Dendritic cell treated with granulocyte-macrophage colony-stimulating factor and Interleukin-4, amounts not matched to agents 40 ng/mL and 50 ng/mL, for 4 days (primary cell): ENCODE measurements around the gene DOHH.

Experiments
- H3K27ac Mint-ChIP-seq: one replicate; pipeline ENCODE4 v1.8.0; 2022; ENCODE audit warnings: mild to moderate bottlenecking, mixed read lengths
- H3K27me3 Mint-ChIP-seq: one replicate; pipeline ENCODE4 v1.8.0; 2022; ENCODE audit warnings: mild to moderate bottlenecking, mixed read lengths
- H3K36me3 Mint-ChIP-seq: one replicate; pipeline ENCODE4 v1.8.0; 2022; ENCODE audit warnings: low read depth, mixed read lengths
- H3K4me1 Mint-ChIP-seq: one replicate; pipeline ENCODE4 v1.8.0; 2022; ENCODE audit warnings: low read depth, mixed read lengths
- H3K4me3 Mint-ChIP-seq: one replicate; pipeline ENCODE4 v1.8.0; 2022; ENCODE audit warnings: mild to moderate bottlenecking, moderate library complexity, mixed read lengths
- H3K9me3 Mint-ChIP-seq: one replicate; pipeline ENCODE4 v1.8.0; 2022; ENCODE audit warnings: mixed read lengths
- intact Hi-C: fragments of 100-400 bp; cut with micrococcal nuclease; formaldehyde crosslinking; loops from one replicate; pipeline ENCODE4 v1.15.0; 2022

Gene DOHH

GRCh38 chr19:3500429-3501101 lies at the start of gene DOHH:
Gene DOHH (minus strand): TSS chr19:3500674. CDS start chr19:3496814, 3,860 bp downstream.
- no peaks in the 10 kb centered on the region for H3K27me3 Mint-ChIP-seq
- H3K4me1 Mint-ChIP-seq, result peaks cover 35% of the 10 kb centered on the region
- H3K27ac Mint-ChIP-seq, result peak within 1 kb of the TSS; percentile 94
- peaks cover 38% of the 10 kb centered on the region for H3K36me3 Mint-ChIP-seq
- intact Hi-C loops, result no loop called here
- H3K9me3 Mint-ChIP-seq, result no peaks in the 10 kb centered on the region
- peak within 1 kb of the TSS; percentile 84 for H3K4me3 Mint-ChIP-seq

GRCh38 chr19:3549816-3550215 lies 49.3 kb upstream of the DOHH start:
- H3K27ac Mint-ChIP-seq, result peak overlapping the region; percentile 89
- peak overlapping the region; percentile 20 for H3K4me3 Mint-ChIP-seq
- no peaks in the 10 kb centered on the region for H3K27me3 Mint-ChIP-seq
- peaks cover 80% of the 10 kb centered on the region for H3K4me1 Mint-ChIP-seq
- no peaks in the 10 kb centered on the region for H3K9me3 Mint-ChIP-seq
- peaks cover 97% of the 10 kb centered on the region for H3K36me3 Mint-ChIP-seq
- intact Hi-C loops, result loop anchor here (5.0 kb wide), 1 partner anchor 157 kb away; the partner anchor contains the start of gene TJP3

DNA sequence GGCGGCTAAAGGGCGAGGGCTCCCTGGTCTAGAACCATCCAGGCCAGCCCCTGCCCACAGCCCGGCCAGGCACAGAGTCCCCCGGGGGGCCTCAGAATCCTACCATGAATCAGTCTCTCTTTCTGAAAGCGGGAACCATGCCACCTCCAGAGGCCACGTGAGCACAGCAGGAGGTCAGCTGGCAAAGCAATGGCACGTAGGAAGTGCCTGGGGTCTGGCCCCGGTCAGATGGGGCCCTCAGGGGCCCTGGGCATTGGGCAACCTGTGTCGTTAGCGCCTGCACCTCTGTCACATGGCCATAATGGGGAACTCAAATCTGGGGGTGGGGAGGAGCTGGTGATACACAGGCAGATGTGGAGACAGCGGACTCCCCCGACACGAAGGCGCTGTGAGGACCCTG lies 48.1 kb upstream of the DOHH start:
- Mint-ChIP-seq H3K27ac (peak overlapping the region; percentile 89), H3K4me1 (peaks cover 74% of the 10 kb centered on the region), H3K36me3 (peaks cover 100% of the 10 kb centered on the region), H3K9me3 (no peaks in the 10 kb centered on the region), H3K27me3 (no peaks in the 10 kb centered on the region), H3K4me3 (peak overlapping the region; percentile 51)
- intact Hi-C loops, result loop anchor here (5.0 kb wide), 1 partner anchor 159 kb away; the partner anchor contains the start of gene TJP3

- H3K4me3 Mint-ChIP-seq, result no peak overlapping the region
- no peaks in the 10 kb centered on the region for H3K27me3 Mint-ChIP-seq
- H3K27ac Mint-ChIP-seq, result peak overlapping the region; percentile 39
- peaks cover 100% of the 10 kb centered on the region for H3K36me3 Mint-ChIP-seq
- peaks cover 67% of the 10 kb centered on the region for H3K4me1 Mint-ChIP-seq
- intact Hi-C loops, result loop anchor here (5.0 kb wide), 1 partner anchor 159 kb away; the partner anchor contains the start of gene TJP3
- no peaks in the 10 kb centered on the region for H3K9me3 Mint-ChIP-seq
These were observed 47.4 kb upstream of the DOHH start for GRCh38 chr19:3547767-3548282.

DNA sequence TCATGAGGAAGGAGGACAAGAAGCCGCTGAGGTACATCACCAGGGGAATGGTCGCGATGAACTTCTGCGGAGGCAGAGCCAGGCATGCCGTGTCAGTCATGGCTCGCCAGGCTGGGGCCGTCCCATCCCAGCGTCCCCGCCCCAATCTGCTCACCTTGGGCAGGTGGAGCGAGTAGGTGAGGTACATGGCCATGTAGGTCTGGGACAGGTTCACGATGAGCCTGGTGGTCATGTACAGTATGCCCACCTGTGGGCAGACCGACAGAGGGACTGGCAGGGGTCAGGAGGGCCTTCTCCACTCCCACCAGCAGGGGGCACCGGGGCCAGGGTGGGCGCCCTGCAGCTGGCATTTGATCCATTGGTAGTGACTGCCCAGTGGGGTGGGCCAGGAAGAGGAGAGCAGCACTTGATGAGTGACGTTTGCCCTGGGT lies 46.8 kb upstream of the DOHH start:
- intact Hi-C loops, result loop anchor here (5.0 kb wide), 1 partner anchor 160 kb away; the partner anchor contains the start of gene TJP3
- Mint-ChIP-seq H3K4me1 (peaks cover 62% of the 10 kb centered on the region), H3K27me3 (no peaks in the 10 kb centered on the region), H3K4me3 (peak overlapping the region; percentile 26), H3K36me3 (peaks cover 100% of the 10 kb centered on the region), H3K9me3 (no peaks in the 10 kb centered on the region), H3K27ac (peak overlapping the region; percentile 39)

DNA sequence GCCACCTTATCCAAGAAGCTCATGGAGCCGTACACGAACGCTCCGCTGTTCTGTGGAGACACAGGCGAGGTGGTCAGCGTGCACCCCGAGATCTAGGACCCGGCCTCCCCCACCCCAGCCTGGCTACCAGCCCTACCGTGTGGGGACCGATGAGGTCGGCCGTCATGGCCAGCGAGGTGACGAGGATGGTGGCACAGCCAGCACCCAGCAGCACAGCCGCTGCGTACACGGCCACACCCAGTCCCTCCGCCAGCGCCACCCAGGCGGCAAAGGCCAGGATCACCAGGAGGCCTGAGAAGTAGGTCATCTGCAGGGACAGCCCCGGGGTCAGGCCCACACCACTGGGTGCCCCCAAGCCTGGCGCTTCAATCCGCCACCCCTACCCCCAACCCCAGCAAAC lies 45.6 kb upstream of the DOHH start:
- Mint-ChIP-seq H3K36me3 (peaks cover 100% of the 10 kb centered on the region), H3K4me3 (no peak overlapping the region), H3K27me3 (no peaks in the 10 kb centered on the region), H3K27ac (no peak overlapping the region), H3K4me1 (peaks cover 51% of the 10 kb centered on the region), H3K9me3 (no peaks in the 10 kb centered on the region)
- intact Hi-C loops, result loop anchor here (5.0 kb wide), 1 partner anchor 161 kb away; the partner anchor contains the start of gene TJP3

- peak overlapping the region; percentile 54 for H3K27ac Mint-ChIP-seq
- no peaks in the 10 kb centered on the region for H3K27me3 Mint-ChIP-seq
- H3K4me1 Mint-ChIP-seq, result peaks cover 47% of the 10 kb centered on the region
- intact Hi-C loops, result loop anchor here (2.0 to 5.0 kb wide), 2 partner anchors 73 to 162 kb away; partner anchors contain the start of gene TJP3
- peaks cover 95% of the 10 kb centered on the region for H3K36me3 Mint-ChIP-seq
- no peaks in the 10 kb centered on the region for H3K9me3 Mint-ChIP-seq
- H3K4me3 Mint-ChIP-seq, result no peak overlapping the region
These were observed 45.2 kb upstream of the DOHH start for GRCh38 chr19:3545669-3546034.

DNA sequence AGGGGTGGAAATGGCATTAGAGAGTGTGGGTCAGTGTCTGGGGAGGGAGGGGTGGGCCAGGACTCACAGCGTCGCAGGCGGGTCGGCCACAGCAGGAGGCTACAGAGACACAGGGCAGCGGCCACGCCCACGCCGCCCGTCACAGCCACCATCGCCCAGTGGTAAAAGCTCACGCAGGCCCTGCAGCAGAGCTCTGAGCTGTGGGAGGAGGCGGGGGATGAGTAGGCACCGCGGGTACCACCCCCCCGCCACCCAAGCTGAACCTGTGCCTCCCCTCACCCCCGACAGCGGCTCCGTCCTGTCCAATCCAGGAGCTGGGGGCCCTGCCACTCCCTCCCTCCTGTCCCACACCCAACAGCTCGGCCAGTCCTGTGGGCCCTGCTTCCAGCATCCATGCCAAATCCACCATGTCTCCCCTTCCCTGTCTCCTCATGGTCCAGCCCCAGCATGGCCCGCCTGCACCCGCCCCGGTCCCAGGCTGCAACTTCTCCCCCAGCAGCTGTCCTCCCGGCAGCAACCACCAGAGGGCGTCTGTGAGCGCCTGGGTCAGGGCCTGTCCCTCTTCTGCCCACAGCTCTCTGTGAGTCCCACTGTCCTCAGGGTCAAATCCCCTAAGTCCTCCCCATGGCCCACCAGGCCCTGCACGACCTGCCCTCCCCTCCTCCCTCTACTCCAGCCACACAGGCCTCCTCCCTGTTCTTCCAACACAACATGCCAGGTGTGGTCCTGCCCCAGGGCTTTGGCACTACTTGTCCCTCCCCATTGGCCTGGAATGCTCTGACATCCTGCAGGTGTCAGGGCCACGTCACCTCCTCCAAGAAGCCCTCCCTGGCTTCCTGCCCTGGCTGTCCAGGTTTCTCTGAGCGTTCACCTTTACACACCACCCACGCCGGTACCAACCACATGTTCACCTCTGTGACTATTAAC lies 44.5 kb upstream of the DOHH start:
- no peak overlapping the region for H3K4me3 Mint-ChIP-seq
- H3K36me3 Mint-ChIP-seq, result peaks cover 93% of the 10 kb centered on the region
- H3K27ac Mint-ChIP-seq, result peak overlapping the region; percentile 54
- H3K4me1 Mint-ChIP-seq, result peaks cover 43% of the 10 kb centered on the region
- H3K27me3 Mint-ChIP-seq, result no peaks in the 10 kb centered on the region
- no peaks in the 10 kb centered on the region for H3K9me3 Mint-ChIP-seq
- intact Hi-C loops, result loop anchor here (2.0 to 5.0 kb wide), 2 partner anchors 74 to 162 kb away; partner anchors contain the start of gene TJP3

GRCh38 chr19:3544058-3544376 lies 43.5 kb upstream of the DOHH start:
- Mint-ChIP-seq H3K9me3 (no peaks in the 10 kb centered on the region), H3K36me3 (peaks cover 93% of the 10 kb centered on the region), H3K27ac (no peak overlapping the region), H3K4me1 (peaks cover 39% of the 10 kb centered on the region), H3K27me3 (no peaks in the 10 kb centered on the region), H3K4me3 (no peak overlapping the region)
- intact Hi-C loops, result loop anchor here (2.0 kb wide), 1 partner anchor 75 kb away; no protein-coding TSS in a partner anchor

- no peaks in the 10 kb centered on the region for H3K9me3 Mint-ChIP-seq
- peaks cover 93% of the 10 kb centered on the region for H3K36me3 Mint-ChIP-seq
- H3K4me3 Mint-ChIP-seq, result no peak overlapping the region
- H3K4me1 Mint-ChIP-seq, result peaks cover 36% of the 10 kb centered on the region
- H3K27me3 Mint-ChIP-seq, result no peaks in the 10 kb centered on the region
- no peak overlapping the region for H3K27ac Mint-ChIP-seq
- intact Hi-C loops, result loop anchor here (2.0 kb wide), 1 partner anchor 75 kb away; no protein-coding TSS in a partner anchor
These were observed 42.9 kb upstream of the DOHH start for GRCh38 chr19:3543150-3544057.

DNA sequence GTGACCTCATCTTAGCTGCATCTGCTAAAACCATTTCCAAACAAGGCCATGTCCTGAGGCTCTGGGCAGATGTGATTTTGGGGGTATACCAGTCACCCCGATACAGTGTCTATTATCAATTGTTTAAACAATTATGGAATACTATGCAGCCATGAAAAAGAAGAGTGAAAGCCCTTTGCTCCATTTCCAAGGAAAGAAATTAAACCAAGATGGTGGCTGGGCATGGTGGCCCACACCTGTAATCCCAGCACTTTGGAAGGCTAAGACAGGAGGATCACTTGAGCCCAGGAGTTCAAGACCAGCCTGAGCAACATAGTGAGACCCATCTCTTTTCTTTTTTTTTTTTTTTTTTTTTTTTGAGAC lies 39.3 kb upstream of the DOHH start:
- no peak overlapping the region for H3K27ac Mint-ChIP-seq

GRCh38 chr19:3538965-3539755 lies 38.7 kb upstream of the DOHH start, which contains the start of gene TEKTIP1:
Gene TEKTIP1 (plus strand): TSS chr19:3539174. CDS start chr19:3539178, 4 bp downstream.
- Mint-ChIP-seq H3K4me3 (no peak within 1 kb of the TSS), H3K9me3 (no peaks in the 10 kb centered on the region), H3K27me3 (no peaks in the 10 kb centered on the region), H3K27ac (peak within 1 kb of the TSS; percentile 80), H3K36me3 (peaks cover 65% of the 10 kb centered on the region), H3K4me1 (peaks cover 26% of the 10 kb centered on the region)
- intact Hi-C loops, result no loop called here

More for the DNA sequence above, 39.3 kb upstream of the DOHH start:
- Mint-ChIP-seq H3K4me1 (peaks cover 26% of the 10 kb centered on the region), H3K9me3 (no peaks in the 10 kb centered on the region), H3K4me3 (no peak overlapping the region), H3K27me3 (no peaks in the 10 kb centered on the region), H3K36me3 (peaks cover 70% of the 10 kb centered on the region)
- intact Hi-C loops, result no loop called here
